CD4-positive, alpha-beta T cell treated with Interleukin-17A for 4 hours (primary cell): Measurements from ENCODE around the gene CD274.

Source experiments
- DNase-seq: peaks from one replicate; pipeline ENCODE4 v3.0.0-alpha.2; 2020; ENCODE audit warnings: mixed read lengths

CD274 gene

GRCh38 chr9:5500441-5501235 is 50.3 kb downstream of the CD274 start:
- no peak for DNase-seq

DNA sequence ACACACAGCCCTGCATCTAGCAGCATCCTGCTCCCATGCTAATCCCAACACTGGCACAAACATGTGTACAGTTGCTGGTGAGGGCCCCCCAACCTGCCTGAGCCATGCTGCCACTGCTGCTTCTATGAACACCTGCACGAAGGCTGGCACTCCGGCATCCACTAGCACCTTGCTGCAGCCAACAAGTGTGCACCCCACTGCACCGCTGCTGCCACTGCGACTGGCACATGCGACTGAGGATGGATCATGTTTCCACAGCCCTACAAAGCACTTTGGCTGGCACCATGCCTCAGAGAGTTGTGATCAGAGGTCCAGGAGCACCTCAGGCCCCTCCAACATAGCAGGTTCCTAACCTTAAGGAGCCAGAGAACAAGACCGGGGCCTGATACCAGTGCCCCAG is 52.2 kb downstream of the CD274 start:
- no peak for DNase-seq

GRCh38 chr9:5509573-5509972 is 59.2 kb downstream of the CD274 start:
- DNase-seq, result no peak

- DNase-seq, result peak; percentile 27
These were observed 60.1 kb downstream of the CD274 start, which contains the start of gene PDCD1LG2 for GRCh38 chr9:5510360-5510931. Gene PDCD1LG2, plus strand, starts transcription at chr9:5510531. Its CDS starts 12,016 bp downstream, at chr9:5522547.

DNA sequence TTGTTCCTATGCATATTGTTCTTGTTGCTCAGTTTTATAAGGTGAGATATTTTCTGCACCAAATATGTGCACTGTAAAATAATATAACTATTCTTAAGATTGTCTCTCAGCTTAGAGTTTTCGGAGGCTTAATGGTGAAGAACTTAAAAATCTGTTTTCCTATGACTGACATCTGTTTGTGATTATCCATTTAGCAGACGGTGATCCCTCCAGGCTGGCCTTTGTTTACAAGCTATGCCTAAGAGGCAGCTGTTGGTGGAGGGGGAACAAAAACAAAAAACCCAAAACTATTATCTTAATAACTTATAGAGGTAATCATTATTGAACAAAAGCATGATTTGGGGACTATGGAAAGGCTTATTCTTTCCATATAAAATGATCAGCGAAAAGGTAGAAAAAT is 60.6 kb downstream of the CD274 start:
- no peak for DNase-seq

DNA sequence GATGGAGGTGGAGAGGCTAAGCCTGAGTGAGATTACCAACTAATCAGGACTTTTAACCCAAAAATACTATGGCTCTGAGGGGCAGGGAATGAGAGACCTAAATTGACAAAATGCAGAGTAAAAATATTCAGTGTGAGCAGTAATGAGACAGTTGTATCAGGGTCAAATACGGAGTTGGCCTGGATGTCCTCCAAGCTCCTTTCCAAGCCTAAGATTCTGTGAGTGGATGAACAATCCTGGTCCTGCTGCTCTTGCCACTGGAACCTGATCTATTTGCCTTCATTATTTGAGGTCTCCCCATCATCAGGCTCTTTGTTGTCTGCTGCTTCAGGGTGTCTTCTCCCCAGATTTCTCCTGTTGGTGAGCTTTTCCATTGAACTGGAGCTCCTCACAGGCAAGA is 61.1 kb downstream of the CD274 start:
- DNase-seq, result no peak

GRCh38 chr9:5511935-5512580 is 61.7 kb downstream of the CD274 start:
- DNase-seq, result no peak

DNA sequence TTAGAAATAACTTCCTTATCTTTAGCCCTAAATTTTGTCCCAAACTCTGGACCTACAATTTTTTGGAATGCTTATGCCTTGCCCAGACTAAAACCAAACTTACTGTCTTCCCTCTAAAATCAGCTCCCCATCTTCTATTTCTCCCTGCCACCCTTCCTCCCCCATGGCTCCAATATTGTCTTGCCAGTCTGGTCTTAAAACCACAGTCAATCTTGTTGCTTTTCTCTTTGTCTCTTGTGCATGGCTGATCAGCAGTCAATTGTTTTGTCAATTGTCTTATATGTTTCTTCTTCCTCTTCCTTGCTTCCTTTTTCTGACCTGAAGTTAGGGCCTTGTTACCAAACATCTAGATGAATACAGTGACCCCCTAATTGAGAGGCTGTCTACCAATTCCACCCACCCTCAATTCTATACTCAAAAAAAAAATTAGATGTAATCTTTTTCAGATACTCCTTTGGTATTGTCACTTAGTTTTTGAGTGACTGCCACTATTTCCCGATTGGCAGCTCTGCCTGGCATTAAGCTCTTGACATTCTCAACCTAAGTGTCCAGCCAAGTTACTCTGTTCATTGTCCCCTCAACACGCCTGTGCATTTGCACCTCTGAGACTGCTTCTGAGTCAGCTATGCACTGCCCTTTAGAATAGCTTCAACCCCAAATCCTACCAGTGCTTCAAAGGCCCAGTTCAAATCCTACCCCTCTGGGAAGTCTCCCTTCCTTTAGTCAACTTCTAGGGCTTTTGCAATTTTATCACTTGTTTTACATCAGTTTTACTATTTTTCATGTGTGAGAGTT is 62.5 kb downstream of the CD274 start:
- DNase-seq, result no peak

GRCh38 chr9:5513966-5514616 is 63.7 kb downstream of the CD274 start:
- no peak for DNase-seq

DNA sequence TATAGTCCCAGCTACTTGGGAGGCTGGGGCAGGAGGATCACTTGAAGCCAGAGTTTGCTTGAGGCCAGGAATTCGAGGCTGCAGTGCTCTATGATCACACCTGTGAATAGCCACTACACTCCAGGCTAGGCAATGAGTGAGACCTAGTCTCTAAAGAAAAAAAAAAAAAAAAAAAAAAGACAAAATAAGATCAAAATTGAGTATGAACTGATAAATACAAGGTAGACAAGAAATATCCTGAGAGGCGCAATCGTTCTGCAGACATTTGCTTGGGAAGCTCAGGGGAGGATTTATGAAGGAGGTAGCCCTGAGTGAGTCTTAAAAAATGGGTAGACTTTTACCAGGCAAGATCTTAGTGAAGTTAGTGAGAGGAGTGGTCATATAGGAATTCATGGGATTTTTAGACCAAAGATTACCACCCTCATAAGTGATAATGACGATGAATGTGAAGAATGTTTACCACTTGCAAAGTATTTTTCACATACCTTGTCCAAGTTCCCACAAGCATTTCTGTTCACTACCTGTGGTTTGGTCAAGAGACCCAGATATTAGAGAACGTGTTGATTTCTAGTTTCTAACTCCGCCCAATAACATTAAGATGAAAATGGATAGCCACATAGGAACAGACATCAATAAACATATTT is 64.4 kb downstream of the CD274 start:
- no peak for DNase-seq

DNA sequence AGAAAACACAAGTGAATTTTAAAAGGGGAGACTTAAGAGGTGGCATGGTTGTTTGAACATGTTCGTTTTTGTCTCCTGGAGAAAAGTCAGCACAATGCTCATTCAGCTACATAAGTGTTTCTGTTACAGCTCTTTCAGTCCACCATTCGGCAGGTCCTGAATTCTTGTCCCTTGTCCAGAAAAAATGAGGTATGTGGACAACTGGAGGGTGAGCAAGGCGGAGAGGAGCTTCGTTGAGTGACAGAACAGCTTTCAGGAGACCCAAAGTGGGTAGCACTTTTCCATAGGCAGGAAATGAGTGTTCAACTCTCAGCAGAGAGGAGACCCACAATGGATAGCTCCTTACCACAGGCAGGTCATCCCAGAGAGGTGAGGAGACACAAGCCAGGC is 64.9 kb downstream of the CD274 start:
- DNase-seq, result no peak

- no peak for DNase-seq
These were observed 66.3 kb downstream of the CD274 start for GRCh38 chr9:5516453-5517220.

- no peak for DNase-seq
These were observed 68.0 kb downstream of the CD274 start for GRCh38 chr9:5518171-5518936.

GRCh38 chr9:5518937-5519319 is 68.6 kb downstream of the CD274 start:
- DNase-seq, result no peak
